Endothelial cell (in vitro differentiated cells): ENCODE measurements around the gene ST6GALNAC4. TPM values are rescaled to one million over a fixed set of nuclear protein-coding genes. Genes with fewer than 3 reads are reported as not detected.
A peak's percentile ranks its signal among the peaks of the same experiment; 100 is the strongest.

Experiments used
- DNase-seq: peaks from one replicate; pipeline ENCODE4 v3.0.0; 2021; ENCODE audit warnings: low spot score
- H3K27ac Mint-ChIP-seq: one replicate; pipeline ENCODE4 v1.8.0; 2021; ENCODE audit warnings: mixed read lengths, inconsistent platforms; ENCODE audit not compliant: unreplicated experiment
- H3K27me3 Mint-ChIP-seq: one replicate; pipeline ENCODE4 v1.8.0; 2021; ENCODE audit warnings: mild to moderate bottlenecking, moderate library complexity, mixed read lengths, inconsistent platforms; ENCODE audit not compliant: unreplicated experiment
- H3K36me3 Mint-ChIP-seq: one replicate; pipeline ENCODE4 v1.8.0; 2021; ENCODE audit warnings: mild to moderate bottlenecking, low read depth, mixed read lengths, inconsistent platforms; ENCODE audit not compliant: unreplicated experiment
- H3K4me1 Mint-ChIP-seq: one replicate; pipeline ENCODE4 v1.8.0; 2021; ENCODE audit warnings: mild to moderate bottlenecking, mixed read lengths, inconsistent platforms; ENCODE audit not compliant: unreplicated experiment
- H3K4me3 Mint-ChIP-seq: one replicate; pipeline ENCODE4 v1.8.0; 2021; ENCODE audit warnings: mild to moderate bottlenecking, mixed read lengths, inconsistent platforms; ENCODE audit not compliant: unreplicated experiment
- H3K9me3 Mint-ChIP-seq: one replicate; pipeline ENCODE4 v1.8.0; 2021; ENCODE audit warnings: mixed read lengths, inconsistent platforms; ENCODE audit not compliant: unreplicated experiment
- total RNA-seq: library from RNA; stranded (reverse); fragmentation: NEBNext Ultra II Directional; extraction: Animal tissue kit (Norgen Biotek cat#: 25700); gene quantifications from one replicate; pipeline ENCODE4 v1.2.1, GENCODE V29; 2021; ENCODE audit not compliant: unreplicated experiment
- TF ChIP-seq, protein P1 (sequence below): fragments of 200-600 bp; sonication (generic); IDR thresholded peaks from one replicate; pipeline ENCODE4 v1.5.0; 2021; ENCODE audit warnings: antibody characterized with exemption; ENCODE audit not compliant: unreplicated experiment

Gene ST6GALNAC4
- total RNA-seq, 1 donor from 2014 or later = 25.0 TPM

DNA sequence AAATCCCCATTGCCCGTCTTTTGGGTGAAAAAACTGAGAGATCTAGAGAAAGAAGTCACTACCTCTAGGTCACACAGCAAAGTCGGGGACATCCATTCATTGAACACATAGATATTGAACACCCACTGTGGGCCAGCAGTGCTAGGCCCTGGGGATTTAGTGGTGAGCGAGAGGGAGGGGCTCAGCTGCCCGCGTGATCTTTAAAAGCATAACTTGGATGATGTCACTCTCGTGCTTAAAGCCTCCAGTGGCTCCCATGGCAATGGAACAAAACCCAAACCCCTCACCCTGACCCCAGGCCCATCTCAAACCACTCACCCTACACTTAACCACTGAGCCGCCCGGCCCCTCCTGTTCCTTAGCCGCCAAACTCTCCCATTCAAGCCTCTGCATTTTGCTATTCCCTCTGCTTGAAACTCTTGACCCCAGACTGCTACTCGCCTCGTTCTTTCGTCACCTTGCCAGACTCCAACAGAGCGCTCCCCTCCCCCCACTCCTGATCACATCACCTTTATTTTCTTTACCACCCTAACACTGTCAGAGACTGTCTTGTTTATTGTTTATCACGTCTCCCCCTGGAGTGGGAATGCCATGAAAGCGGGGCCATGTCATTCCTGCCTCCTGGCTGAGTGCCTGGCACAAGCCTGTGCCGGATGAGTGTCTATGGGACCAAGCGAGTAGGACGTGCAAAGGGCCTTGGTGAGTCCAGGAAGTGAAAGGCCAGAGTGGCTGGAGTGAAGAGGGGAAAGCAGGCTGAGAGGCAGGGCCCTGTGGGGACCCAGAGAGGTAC, 14.4 kb upstream of the ST6GALNAC4 start:
- Mint-ChIP-seq H3K4me3 (peak overlapping the region; percentile 52), H3K4me1 (peaks cover 18% of the 10 kb centered on the region), H3K27me3 (peaks cover 6% of the 10 kb centered on the region), H3K36me3 (peaks cover 12% of the 10 kb centered on the region), H3K27ac (peak overlapping the region; percentile 27), H3K9me3 (no peaks in the 10 kb centered on the region)
- no peak for DNase-seq
- TF ChIP-seq, protein P1, sequence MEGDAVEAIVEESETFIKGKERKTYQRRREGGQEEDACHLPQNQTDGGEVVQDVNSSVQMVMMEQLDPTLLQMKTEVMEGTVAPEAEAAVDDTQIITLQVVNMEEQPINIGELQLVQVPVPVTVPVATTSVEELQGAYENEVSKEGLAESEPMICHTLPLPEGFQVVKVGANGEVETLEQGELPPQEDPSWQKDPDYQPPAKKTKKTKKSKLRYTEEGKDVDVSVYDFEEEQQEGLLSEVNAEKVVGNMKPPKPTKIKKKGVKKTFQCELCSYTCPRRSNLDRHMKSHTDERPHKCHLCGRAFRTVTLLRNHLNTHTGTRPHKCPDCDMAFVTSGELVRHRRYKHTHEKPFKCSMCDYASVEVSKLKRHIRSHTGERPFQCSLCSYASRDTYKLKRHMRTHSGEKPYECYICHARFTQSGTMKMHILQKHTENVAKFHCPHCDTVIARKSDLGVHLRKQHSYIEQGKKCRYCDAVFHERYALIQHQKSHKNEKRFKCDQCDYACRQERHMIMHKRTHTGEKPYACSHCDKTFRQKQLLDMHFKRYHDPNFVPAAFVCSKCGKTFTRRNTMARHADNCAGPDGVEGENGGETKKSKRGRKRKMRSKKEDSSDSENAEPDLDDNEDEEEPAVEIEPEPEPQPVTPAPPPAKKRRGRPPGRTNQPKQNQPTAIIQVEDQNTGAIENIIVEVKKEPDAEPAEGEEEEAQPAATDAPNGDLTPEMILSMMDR = no peak

DNA sequence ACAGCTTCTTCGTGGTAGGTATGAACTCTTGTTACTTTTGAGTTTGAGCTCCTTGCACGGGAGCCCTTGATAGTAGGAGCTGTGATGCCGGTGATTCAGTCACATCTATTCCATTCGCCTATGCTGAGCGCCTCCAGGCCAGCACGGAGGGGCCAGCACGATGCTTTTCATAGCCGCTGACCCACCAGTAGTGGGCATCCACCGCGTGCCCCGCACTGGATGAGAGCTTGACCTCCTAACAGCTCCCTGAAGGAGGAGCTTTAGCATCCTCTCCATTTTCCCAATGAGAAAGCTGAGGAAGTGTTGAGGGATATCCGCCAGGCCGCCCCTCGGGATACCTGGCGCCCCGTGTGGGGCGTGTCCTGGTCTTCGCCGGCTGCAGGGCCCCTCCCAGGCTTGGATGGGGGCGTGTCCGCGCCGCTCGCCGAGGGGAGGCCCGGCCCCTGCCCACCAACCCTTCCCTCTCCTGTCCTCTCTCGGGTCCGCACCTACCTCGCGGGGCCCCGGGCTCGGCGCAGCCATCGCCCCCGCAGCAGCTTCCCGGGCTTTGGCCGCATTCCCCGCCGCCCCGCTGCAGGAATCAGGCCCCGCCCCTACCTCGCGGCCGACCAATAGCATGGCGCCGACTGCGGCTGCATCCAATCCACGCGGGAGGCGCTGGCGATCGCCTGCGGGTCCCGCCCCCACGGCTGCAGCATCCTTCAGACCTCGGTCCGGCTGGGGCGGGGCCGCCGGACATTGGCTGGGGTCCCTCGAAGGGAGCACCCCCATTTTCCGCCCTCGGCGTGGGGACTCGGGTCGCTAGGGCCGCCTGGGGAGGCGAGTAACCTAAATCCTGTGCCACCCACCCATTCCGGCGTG, 13.6 kb upstream of the ST6GALNAC4 start, which contains the start of gene PIP5KL1:
Gene PIP5KL1 (minus strand): TSS at position 547 of the 861 bp plus-strand sequence. CDS start 25 bp downstream, at position 522.
- Mint-ChIP-seq H3K9me3 (no peaks in the 10 kb centered on the region), H3K27ac (peak within 1 kb of the TSS; percentile 27), H3K4me1 (peaks cover 10% of the 10 kb centered on the region), H3K36me3 (peaks cover 15% of the 10 kb centered on the region), H3K4me3 (peak within 1 kb of the TSS; percentile 52), H3K27me3 (peaks cover 9% of the 10 kb centered on the region)
- TF ChIP-seq, protein P1 = no peak
- peak; percentile 88 for DNase-seq

DNA sequence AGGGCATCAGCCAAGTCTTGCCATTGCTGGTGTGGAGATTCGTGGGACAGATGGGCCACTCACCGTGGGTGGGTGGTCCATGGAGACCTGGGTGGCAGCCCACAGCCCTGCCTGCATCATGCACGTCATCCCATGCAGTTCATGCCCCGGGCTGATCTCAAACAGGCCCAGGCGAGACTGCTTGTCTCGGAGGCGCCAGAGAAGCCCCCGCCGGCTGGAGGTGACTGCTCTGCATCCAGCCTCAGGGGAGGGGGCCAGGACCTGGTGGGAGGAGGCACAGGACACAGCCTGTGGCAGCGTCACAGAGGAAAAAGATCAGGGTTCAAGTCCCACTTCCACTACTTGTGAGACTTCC, 12.8 kb upstream of the ST6GALNAC4 start:
- no peak overlapping the region for H3K27ac Mint-ChIP-seq
- TF ChIP-seq, protein P1 = no peak
- DNase-seq = no peak
- peaks cover 14% of the 10 kb centered on the region for H3K36me3 Mint-ChIP-seq
- H3K27me3 Mint-ChIP-seq = peaks cover 14% of the 10 kb centered on the region
- peaks cover 11% of the 10 kb centered on the region for H3K4me1 Mint-ChIP-seq
- no peak overlapping the region for H3K4me3 Mint-ChIP-seq
- no peaks in the 10 kb centered on the region for H3K9me3 Mint-ChIP-seq

DNA sequence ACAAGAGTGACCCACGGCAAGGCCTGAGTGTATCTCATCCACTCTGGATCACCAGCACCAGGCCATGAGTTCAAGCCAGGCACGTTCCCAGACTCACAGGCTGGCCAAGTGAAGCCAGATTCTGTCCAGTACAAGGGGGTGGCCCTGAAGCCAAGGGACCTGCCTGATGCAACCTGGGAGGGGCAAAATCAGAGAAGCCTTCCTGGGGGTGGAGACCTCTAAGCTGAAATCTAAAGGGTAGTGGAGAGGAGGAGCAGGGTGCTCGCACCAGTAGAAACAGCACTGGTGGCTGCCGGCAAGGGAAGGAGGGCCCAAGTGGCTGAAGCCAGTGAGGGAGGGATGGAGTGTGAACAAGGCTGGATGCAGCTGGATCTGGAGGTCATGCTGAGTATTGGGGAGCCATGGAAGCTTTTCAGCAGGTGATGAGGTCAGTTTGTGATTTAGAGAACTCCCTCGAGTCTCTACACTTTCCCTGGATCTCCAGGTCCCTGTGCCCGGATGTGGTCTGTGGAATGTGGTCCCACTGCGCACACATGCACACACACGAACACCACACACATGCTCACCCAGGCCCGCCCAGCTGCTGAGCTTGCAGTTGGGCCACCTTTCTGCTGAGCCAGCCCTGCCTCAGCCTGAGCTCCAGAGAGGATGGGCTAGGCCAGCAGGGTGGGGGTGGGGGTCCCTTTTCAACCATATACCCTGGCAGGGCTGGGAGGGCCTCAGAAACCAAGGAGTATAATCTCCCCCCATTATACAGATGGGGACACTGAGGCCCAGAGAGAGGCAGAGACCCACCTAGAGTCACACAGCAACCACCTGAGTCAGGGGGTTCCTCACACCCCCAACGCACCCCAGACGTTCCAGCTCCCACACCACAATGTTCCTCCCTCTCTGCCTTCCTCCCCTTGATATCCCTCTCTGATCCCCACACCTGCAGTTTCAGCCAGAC, 12.1 kb upstream of the ST6GALNAC4 start:
- no peaks in the 10 kb centered on the region for H3K9me3 Mint-ChIP-seq
- H3K4me1 Mint-ChIP-seq = peaks cover 11% of the 10 kb centered on the region
- TF ChIP-seq, protein P1 = no peak
- DNase-seq = no peak
- H3K27ac Mint-ChIP-seq = peak overlapping the region; percentile 24
- peaks cover 8% of the 10 kb centered on the region for H3K36me3 Mint-ChIP-seq
- H3K27me3 Mint-ChIP-seq = peaks cover 15% of the 10 kb centered on the region
- no peak overlapping the region for H3K4me3 Mint-ChIP-seq
